GM18951 (cell line): Measurements from ENCODE around the gene CCDC138.

Experiments
- POLR2A ChIP-seq: IDR thresholded peaks from 4 replicates; pipeline ENCODE4 v1.6.1; 2011; ENCODE audit warnings: mild to moderate bottlenecking; ENCODE audit not compliant: insufficient read length, insufficient read depth; ENCODE audit errors: extremely low read depth
- in situ Hi-C: fragments of 300-500 bp; cut with MboI; formaldehyde crosslinking; loops from one replicate; pipeline ENCODE4 v1.12.0; 2022; ENCODE audit warnings: low sequenced_read_pairs, mixed read lengths, inconsistent platforms; ENCODE audit not compliant: unreplicated experiment

The CCDC138 gene

GRCh38 chr2:108893277-108893676, 106.7 kb downstream of the CCDC138 start:
- in situ Hi-C loops, result no loop called here
- TF ChIP-seq POLR2A, result no peak

- in situ Hi-C loops, result no loop called here
- no peak for TF ChIP-seq POLR2A
Observed at GRCh38 chr2:108894766-108895165, 108.2 kb downstream of the CCDC138 start.

GRCh38 chr2:108895188-108895587, 108.6 kb downstream of the CCDC138 start:
- TF ChIP-seq POLR2A, result no peak
- in situ Hi-C loops, result no loop called here

GRCh38 chr2:108896741-108897140, 110.2 kb downstream of the CCDC138 start:
- TF ChIP-seq POLR2A, result no peak
- in situ Hi-C loops, result no loop called here

GRCh38 chr2:108898315-108899082, 111.9 kb downstream of the CCDC138 start:
- in situ Hi-C loops, result no loop called here

GRCh38 chr2:108904680-108905079, 118.1 kb downstream of the CCDC138 start:
- in situ Hi-C loops, result no loop called here
- TF ChIP-seq POLR2A, result no peak

More at GRCh38 chr2:108898315-108899082, 111.9 kb downstream of the CCDC138 start:
- no peak for TF ChIP-seq POLR2A

- TF ChIP-seq POLR2A, result no peak
- in situ Hi-C loops, result no loop called here
Observed at GRCh38 chr2:108905176-108905575, 118.6 kb downstream of the CCDC138 start.

GRCh38 chr2:108905906-108906305, 119.3 kb downstream of the CCDC138 start:
- TF ChIP-seq POLR2A, result no peak
- in situ Hi-C loops, result no loop called here

GRCh38 chr2:108906403-108907077, 120.0 kb downstream of the CCDC138 start:
- no peak for TF ChIP-seq POLR2A
- in situ Hi-C loops, result no loop called here

- in situ Hi-C loops, result no loop called here
- no peak for TF ChIP-seq POLR2A
Observed at GRCh38 chr2:108907822-108908712, 121.5 kb downstream of the CCDC138 start.

GRCh38 chr2:108908713-108909070, 122.1 kb downstream of the CCDC138 start:
- in situ Hi-C loops, result no loop called here
- TF ChIP-seq POLR2A, result no peak

- no peak for TF ChIP-seq POLR2A
- in situ Hi-C loops, result no loop called here
Observed at GRCh38 chr2:108909275-108909823, 122.8 kb downstream of the CCDC138 start.

GRCh38 chr2:108910011-108910431, 123.5 kb downstream of the CCDC138 start:
- no peak for TF ChIP-seq POLR2A
- in situ Hi-C loops, result no loop called here
